GM19193 (cell line): ENCODE results near the gene ASGR1.

Source experiments
- POLR2A ChIP-seq: IDR thresholded peaks from 4 replicates; pipeline ENCODE4 v1.6.1; 2011; ENCODE audit not compliant: insufficient read depth, insufficient read length; ENCODE audit errors: extremely low read depth

ASGR1 gene

GRCh38 chr17:7146115-7146514, 33.1 kb downstream of the ASGR1 start:
- no peak for TF ChIP-seq POLR2A

GRCh38 chr17:7144213-7144612, 35.0 kb downstream of the ASGR1 start:
- no peak for TF ChIP-seq POLR2A

- no peak for TF ChIP-seq POLR2A
These were observed 37.3 kb downstream of the ASGR1 start for GRCh38 chr17:7141824-7142223.

GRCh38 chr17:7139400-7139799, 39.8 kb downstream of the ASGR1 start:
- no peak for TF ChIP-seq POLR2A

GRCh38 chr17:7138800-7139381, 40.3 kb downstream of the ASGR1 start:
- no peak for TF ChIP-seq POLR2A

GRCh38 chr17:7137171-7137943, 41.8 kb downstream of the ASGR1 start:
- TF ChIP-seq POLR2A, result no peak

- TF ChIP-seq POLR2A, result no peak
These were observed 42.8 kb downstream of the ASGR1 start for GRCh38 chr17:7136266-7136877.

GRCh38 chr17:7133916-7134315, 45.3 kb downstream of the ASGR1 start:
- TF ChIP-seq POLR2A, result no peak

GRCh38 chr17:7133424-7133823, 45.7 kb downstream of the ASGR1 start:
- no peak for TF ChIP-seq POLR2A

- peak; percentile 45 for TF ChIP-seq POLR2A
These were observed 46.6 kb downstream of the ASGR1 start for GRCh38 chr17:7132511-7133094.

GRCh38 chr17:7131423-7131791, 47.8 kb downstream of the ASGR1 start:
- TF ChIP-seq POLR2A, result no peak

GRCh38 chr17:7130621-7131422, 48.3 kb downstream of the ASGR1 start:
- no peak for TF ChIP-seq POLR2A

- no peak for TF ChIP-seq POLR2A
These were observed 49.9 kb downstream of the ASGR1 start for GRCh38 chr17:7129311-7129710.

GRCh38 chr17:7128160-7128559, 51.0 kb downstream of the ASGR1 start:
- TF ChIP-seq POLR2A, result no peak

GRCh38 chr17:7124923-7125322, 54.2 kb downstream of the ASGR1 start:
- no peak for TF ChIP-seq POLR2A
